GM18951 (cell line): ENCODE results near the gene PPP1R15B.
"Not testable (repeated sequence)": the region's sequence is repeated elsewhere in the genome, so short reads cannot be mapped to it uniquely, and the experiment has no call there.

Experiments used
- POLR2A ChIP-seq: IDR thresholded peaks from 4 replicates; pipeline ENCODE4 v1.6.1; 2011; ENCODE audit warnings: mild to moderate bottlenecking; ENCODE audit not compliant: insufficient read length, insufficient read depth; ENCODE audit errors: extremely low read depth
- in situ Hi-C: fragments of 300-500 bp; cut with MboI; formaldehyde crosslinking; loops from one replicate; pipeline ENCODE4 v1.12.0; 2022; ENCODE audit warnings: low sequenced_read_pairs, mixed read lengths, inconsistent platforms; ENCODE audit not compliant: unreplicated experiment

Gene PPP1R15B

GRCh38 chr1:204426035-204426436, 14.4 kb upstream of the PPP1R15B start:
- no peak for TF ChIP-seq POLR2A
- in situ Hi-C loops, result loop anchor here (25.0 kb wide), 1 partner anchor 386 kb away; no protein-coding TSS in a partner anchor

- no peak for TF ChIP-seq POLR2A
- in situ Hi-C loops, result loop anchor here (25.0 kb wide), 1 partner anchor 388 kb away; no protein-coding TSS in a partner anchor
Measured at GRCh38 chr1:204424621-204425020, 13.0 kb upstream of the PPP1R15B start.

GRCh38 chr1:204422061-204422705, 10.6 kb upstream of the PPP1R15B start:
- in situ Hi-C loops, result not testable (repeated sequence)

GRCh38 chr1:204421441-204421840, 9.8 kb upstream of the PPP1R15B start:
- in situ Hi-C loops, result no loop called here
- TF ChIP-seq POLR2A, result no peak

- in situ Hi-C loops, result no loop called here
- TF ChIP-seq POLR2A, result no peak
Measured at GRCh38 chr1:204420039-204421004, 8.7 kb upstream of the PPP1R15B start.

- in situ Hi-C loops, result no loop called here
- no peak for TF ChIP-seq POLR2A
Measured at GRCh38 chr1:204419064-204419403, 7.4 kb upstream of the PPP1R15B start.

- TF ChIP-seq POLR2A, result no peak
- in situ Hi-C loops, result no loop called here
Measured at GRCh38 chr1:204418174-204419063, 6.8 kb upstream of the PPP1R15B start.

- TF ChIP-seq POLR2A, result no peak
- in situ Hi-C loops, result no loop called here
Measured at GRCh38 chr1:204417074-204417997, 5.7 kb upstream of the PPP1R15B start.

- no peak for TF ChIP-seq POLR2A
- in situ Hi-C loops, result no loop called here
Measured at GRCh38 chr1:204416589-204417073, 5.0 kb upstream of the PPP1R15B start.

GRCh38 chr1:204415351-204415750, 3.7 kb upstream of the PPP1R15B start:
- TF ChIP-seq POLR2A, result no peak
- in situ Hi-C loops, result no loop called here

- in situ Hi-C loops, result no loop called here
- no peak for TF ChIP-seq POLR2A
Measured at GRCh38 chr1:204414016-204414415, 2.4 kb upstream of the PPP1R15B start.

GRCh38 chr1:204413170-204413535, 1.5 kb upstream of the PPP1R15B start:
- TF ChIP-seq POLR2A, result no peak
- in situ Hi-C loops, result no loop called here

- in situ Hi-C loops, result no loop called here
- TF ChIP-seq POLR2A, result no peak
Measured at GRCh38 chr1:204410688-204411450, 748 bp downstream of the PPP1R15B start.
